GM19455 (cell line): ENCODE data around the gene ANKS1A.
"Not testable (repeated sequence)": the region's sequence is repeated elsewhere in the genome, so short reads cannot be mapped to it uniquely, and the experiment has no call there.

Experiments used
- ATAC-seq: cut with Tn5 transposase; IDR thresholded peaks from one replicate; pipeline ENCODE4 v1.9.1; 2021; ENCODE audit not compliant: unreplicated experiment

The ANKS1A gene

GRCh38 chr6:35092362-35093117 is 203.5 kb downstream of the ANKS1A start:
- no peak for ATAC-seq

- no peak for ATAC-seq
Measured at GRCh38 chr6:35093118-35093445, 204.0 kb downstream of the ANKS1A start.

DNA sequence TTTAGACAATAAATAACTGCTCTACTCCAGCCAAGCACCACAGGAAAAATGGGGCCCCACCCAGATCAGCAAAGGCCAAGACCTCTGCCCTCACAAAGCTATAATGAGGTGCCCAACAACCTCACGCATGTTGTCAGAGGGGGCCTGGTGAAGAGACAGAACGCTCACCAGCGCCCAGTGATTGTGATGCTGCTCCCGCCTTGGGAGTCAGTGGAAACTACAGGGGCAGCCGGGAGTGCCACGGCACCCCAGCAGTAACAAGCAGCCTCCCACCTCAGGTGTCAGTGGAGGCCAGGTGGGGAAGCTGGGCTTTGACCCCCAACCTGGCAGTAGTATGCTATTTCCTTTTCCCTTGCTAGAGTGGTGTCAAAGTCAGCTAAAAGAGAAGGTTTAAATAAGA is 204.7 kb downstream of the ANKS1A start:
- ATAC-seq, result no peak

DNA sequence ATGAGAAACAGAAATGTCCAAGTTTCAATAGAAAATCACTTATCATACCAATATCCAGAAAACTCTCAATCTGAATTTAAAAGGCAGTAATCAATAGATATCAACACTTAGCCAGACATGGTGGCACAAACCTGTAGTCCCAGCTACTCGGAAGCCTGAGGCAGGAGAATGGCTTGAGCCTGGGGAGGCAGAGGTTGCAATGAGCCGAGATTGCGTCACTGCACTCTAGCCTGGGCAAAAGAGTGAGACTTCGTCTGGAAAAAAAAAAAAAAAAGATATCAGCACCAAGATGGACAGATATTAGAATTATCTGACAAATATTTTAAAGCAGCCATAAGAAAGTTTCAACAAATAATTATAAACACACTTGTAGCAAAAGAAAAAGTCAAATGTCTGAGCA is 205.1 kb downstream of the ANKS1A start:
- ATAC-seq, result no peak

DNA sequence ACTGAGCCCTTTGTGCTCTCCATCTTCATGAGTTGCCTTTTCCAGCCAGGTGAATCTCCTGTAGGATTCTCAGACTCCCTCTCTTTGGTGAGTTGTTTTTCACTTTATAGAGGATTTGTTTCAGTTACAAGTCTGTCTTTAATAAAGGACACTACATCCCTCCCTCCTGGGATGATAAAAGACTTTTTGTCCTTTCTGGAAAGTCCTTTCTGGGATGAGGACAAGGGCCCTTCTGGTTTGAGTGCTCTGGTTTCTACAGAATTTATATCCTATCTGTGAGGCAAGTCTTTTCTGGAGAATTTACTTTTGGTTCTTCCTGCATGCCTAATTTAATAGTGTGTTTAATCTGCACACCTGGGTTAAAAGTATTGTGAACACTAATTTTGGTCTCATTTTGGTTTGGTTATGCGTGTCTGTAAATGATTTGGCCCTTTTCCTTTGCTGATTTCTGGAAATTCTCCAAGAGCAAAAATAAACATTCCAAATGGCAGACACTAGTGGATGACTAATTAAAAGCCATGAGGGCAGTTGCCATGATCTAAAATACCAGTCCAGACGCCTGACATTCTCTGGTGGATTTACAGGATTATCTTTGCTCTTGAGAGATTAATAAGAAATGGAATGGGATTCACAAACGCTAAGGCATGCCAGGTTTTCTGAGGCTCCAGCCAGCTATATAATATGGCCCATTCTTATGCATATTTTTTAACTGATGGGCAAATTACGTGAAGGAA is 207.2 kb downstream of the ANKS1A start:
- ATAC-seq, result no peak

DNA sequence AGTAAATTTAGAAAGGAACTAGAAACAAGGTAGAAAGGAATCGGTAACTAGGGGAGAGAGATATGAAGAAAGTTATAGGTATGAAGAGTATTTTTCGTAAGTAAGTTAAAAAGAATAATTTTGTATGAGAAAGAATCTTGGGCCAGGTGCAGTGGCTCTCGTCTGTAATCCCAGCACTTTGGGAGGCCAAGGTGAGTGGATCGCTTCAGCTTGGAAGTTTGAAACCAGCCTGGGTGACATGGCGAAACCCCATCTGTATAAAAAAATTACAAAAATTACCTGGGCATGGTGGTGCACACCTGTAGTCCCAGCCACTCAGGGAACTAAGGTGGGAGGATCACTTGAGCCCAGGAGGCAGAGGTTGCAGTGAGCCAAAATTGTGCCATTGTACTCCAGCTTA is 210.1 kb downstream of the ANKS1A start:
- no peak for ATAC-seq

DNA sequence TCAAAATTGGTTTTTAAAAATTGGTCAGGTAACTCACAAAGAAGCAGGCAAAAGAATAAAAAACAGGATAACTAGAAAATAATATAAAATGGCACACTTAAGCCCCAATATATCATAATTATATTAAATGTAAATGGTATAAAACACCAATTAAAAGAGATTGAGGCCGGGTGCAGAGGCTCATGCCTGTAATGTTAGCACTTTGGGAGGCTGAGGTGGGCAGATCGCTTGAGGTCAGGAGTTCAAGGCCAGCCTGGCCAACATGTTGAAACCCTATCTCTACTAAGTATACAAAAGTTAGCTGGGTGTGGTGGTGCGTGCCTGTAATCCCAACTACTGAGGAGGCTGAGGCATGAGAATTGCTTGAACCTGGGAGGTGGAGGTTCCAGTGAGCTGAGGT is 216.0 kb downstream of the ANKS1A start:
- no peak for ATAC-seq

DNA sequence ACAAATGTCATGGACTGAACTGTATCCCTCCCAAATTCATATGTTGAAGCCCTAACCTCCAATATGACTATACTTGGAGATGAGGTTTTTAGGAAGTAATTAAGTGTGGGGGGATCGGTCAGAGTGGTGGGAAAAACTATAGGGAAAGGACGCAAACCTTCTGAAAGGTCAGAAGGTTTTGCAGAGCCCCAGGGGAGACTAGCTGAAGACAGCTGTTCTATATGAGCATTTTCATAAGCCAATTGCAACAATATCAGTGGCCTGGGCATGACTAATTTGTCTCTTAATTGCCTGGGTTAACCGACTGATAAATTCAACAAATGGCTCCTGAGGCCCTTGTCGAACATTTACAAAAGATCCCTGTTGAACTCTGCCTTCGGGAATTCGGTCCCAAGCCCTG is 217.0 kb downstream of the ANKS1A start:
- not testable (repeated sequence) for ATAC-seq

- ATAC-seq, result not testable (repeated sequence)
Measured at GRCh38 chr6:35107208-35107607, 218.2 kb downstream of the ANKS1A start.

GRCh38 chr6:35107761-35108160 is 218.7 kb downstream of the ANKS1A start:
- not testable (repeated sequence) for ATAC-seq

DNA sequence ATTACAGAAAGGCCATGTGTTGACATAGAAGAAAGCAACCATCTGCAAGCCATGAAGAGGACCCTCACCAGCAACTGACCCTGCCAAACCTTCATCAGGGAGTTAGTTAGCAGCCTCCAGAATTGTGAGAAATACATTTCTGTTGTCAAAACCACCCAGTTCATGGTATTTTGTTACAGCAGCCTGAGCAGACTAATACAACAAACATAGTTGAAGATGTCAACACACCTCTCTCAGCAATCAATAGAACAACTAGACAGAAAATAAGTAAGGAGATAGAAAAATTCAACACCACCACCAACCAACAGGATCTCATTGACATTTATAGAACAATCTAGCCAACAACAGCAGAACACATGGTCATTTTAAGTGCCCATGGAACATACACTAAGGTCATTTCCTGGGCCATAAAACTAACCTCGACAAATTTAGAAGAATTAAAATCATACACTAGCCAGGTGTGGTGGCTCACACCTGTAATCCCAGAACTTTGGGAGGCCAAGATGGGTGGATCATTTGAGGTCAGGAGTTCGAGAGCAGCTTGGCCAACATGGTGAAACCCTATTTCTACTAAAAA is 219.3 kb downstream of the ANKS1A start:
- ATAC-seq, result no peak

DNA sequence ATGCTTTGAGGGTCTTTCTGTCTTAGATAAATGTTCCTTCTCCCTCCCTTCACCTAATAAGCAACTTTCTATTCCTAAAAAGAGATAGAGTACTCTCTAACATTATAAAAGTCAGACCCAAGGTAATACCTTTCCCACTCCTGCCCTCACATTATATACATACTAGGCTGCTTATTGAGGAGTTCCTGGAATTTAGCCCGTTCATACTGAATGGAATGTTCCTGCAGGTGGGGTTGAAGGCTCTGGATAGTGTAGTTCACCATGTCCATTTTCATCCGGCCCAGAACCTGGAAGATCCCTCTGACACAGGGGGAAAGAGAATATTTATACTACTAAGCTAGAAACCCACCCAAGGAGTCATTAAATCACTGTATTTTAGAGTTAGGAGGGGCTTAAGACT is 231.7 kb downstream of the ANKS1A start:
- no peak for ATAC-seq

DNA sequence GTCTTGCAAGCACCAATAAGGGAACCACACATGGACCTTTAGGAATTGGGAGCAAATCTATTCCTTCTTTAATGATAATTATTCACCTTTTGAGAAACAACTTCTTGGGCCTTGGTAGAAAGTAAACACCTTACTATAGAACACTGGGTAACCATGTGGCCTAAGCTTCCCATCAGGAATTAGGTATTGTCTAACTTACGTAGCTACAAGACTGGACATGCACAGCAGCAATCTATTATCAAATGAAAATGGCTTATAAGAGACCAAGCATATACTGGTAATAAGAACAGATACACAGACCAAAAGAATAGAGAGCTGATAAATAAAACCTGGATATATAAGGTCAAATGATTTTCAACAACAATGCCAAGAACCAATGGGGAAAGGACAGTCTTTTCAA is 235.3 kb downstream of the ANKS1A start:
- no peak for ATAC-seq

DNA sequence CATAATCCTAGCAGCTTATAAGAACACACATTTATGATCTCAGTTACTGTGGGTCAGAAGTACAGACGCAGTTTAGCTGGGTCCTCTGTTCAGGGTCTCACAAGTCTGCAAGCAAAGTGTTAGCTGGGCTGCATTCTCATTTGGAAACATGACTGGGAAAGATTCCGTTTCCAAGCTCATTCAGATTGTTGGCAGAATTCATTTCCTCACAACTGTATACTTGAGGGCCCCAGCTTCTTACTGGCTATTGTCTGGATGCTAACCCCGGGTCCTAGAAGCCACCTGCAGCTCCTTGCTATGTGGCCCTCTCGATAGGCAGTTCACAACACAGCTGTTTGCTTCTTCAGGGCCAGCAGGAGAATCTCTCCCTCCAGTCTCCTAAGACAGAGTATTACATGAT is 239.0 kb downstream of the ANKS1A start:
- no peak for ATAC-seq

GRCh38 chr6:35128496-35128895 is 239.4 kb downstream of the ANKS1A start:
- no peak for ATAC-seq

- no peak for ATAC-seq
Measured at GRCh38 chr6:35136185-35136584, 247.1 kb downstream of the ANKS1A start.

DNA sequence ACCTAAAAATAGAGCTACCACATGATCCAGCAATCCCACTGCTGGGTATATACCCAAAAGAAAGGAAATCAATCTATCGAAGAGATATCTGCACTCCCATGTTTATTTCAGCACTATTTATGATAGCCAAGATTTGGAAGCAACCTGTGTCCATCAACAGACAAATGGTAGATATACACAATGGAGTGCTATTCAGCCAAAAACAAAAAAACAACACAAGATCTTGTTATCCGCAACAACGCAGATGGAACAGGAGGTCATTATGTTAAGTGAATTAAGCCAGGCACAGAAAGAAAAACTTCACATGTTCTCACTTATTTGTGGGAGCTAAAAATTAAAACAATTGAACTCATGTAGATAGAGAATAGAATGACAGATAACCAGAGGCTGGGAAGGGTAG is 249.1 kb downstream of the ANKS1A start:
- ATAC-seq, result not testable (repeated sequence)

- ATAC-seq, result no peak
Measured at GRCh38 chr6:35139470-35139869, 250.4 kb downstream of the ANKS1A start.

GRCh38 chr6:35139924-35140638 is 251.0 kb downstream of the ANKS1A start:
- no peak for ATAC-seq

DNA sequence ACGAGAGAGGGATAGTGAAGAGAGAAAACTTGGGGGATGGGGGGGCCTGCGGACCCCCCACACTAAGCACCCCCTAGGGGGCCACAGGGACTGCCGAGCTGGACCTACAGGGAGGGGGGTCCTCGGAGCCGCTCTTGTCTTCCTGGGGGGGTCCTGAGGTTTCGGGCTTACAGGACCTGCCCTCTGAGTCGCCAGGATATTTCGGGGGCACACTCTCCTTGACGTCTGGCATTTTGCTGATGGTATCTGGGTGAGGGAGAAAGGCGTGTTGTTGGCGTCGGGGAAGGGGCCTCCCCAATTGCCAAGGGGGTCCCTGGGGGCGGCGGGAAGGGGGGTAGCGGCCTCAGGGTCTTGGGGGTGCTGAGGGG is 251.6 kb downstream of the ANKS1A start:
- no peak for ATAC-seq
